IMR-90 (cell line): ENCODE data around the gene UNK. TPM values are rescaled to one million over a fixed set of nuclear protein-coding genes. Genes with fewer than 3 reads are reported as not detected.

Source experiments
- ATAC-seq: fragments of 200-7000 bp; cut with Tn5 transposase; 2 replicates; pipeline ENCODE4 v1.9.1; 2020; ENCODE audit warnings: low read depth, mild to moderate bottlenecking, moderate library complexity
- BruUV-seq: library from RNA; stranded (reverse); fragments of 400-500 nt; replicated peaks from 2 replicates; lab custom pipeline; 2021; lab: Mats Ljungman, UMichigan
- CTCF ChIA-PET: fragments of 300-600 bp; formaldehyde crosslinking; extraction: SDS; loops from one replicate; lab custom pipeline; 2021; ENCODE audit warnings: antibody characterized with exemption; lab: Yijun Ruan, JAX
- POLR2A ChIA-PET: fragments of 300-600 bp; sonication (Branson Sonifier 250); formaldehyde crosslinking; loops from one replicate; lab custom pipeline; 2022; ENCODE audit warnings: antibody characterized with exemption; ENCODE audit not compliant: unreplicated experiment; lab: Charles Lee
- DNase-seq: peaks from one replicate; pipeline ENCODE4 v3.0.0; 2013
- H2AFZ ChIP-seq: replicated peaks from 2 replicates; pipeline ENCODE3; 2013; ENCODE audit warnings: low read length, mild to moderate bottlenecking; ENCODE audit not compliant: poor library complexity
- H2AK5ac ChIP-seq: 2 replicates; pipeline ENCODE4 v1.6.1; 2013; ENCODE audit warnings: low read depth, low read length, inconsistent platforms
- H2AK9ac ChIP-seq: replicated peaks from 2 replicates; pipeline ENCODE3; 2013; ENCODE audit warnings: mild to moderate bottlenecking, low read depth, low read length, moderate library complexity; ENCODE audit not compliant: poor library complexity
- H2BK120ac ChIP-seq: 2 replicates; pipeline ENCODE4 v1.6.1; 2013; ENCODE audit warnings: low read depth, low read length, inconsistent platforms
- H2BK15ac ChIP-seq: 3 replicates; pipeline ENCODE4 v1.6.1; 2013; ENCODE audit warnings: low read depth, low read length, inconsistent platforms
- H2BK20ac ChIP-seq: 2 replicates; pipeline ENCODE4 v1.6.1; 2013; ENCODE audit warnings: low read depth, mild to moderate bottlenecking, inconsistent platforms, low read length, moderate library complexity
- H2BK5ac ChIP-seq: 2 replicates; pipeline ENCODE4 v1.6.1; 2013; ENCODE audit warnings: mild to moderate bottlenecking, low read depth, low read length, inconsistent platforms; ENCODE audit not compliant: poor library complexity, severe bottlenecking
- H3K14ac ChIP-seq: replicated peaks from 2 replicates; pipeline ENCODE4 v1.6.1; 2013; ENCODE audit warnings: low read depth, low read length, inconsistent platforms
- H3K18ac ChIP-seq: 2 replicates; pipeline ENCODE4 v1.6.1; 2013; ENCODE audit warnings: low read depth, low read length, control low read depth
- H3K23ac ChIP-seq: 2 replicates; pipeline ENCODE4 v1.6.1; 2013; ENCODE audit warnings: low read depth, low read length, inconsistent platforms
- H3K27ac ChIP-seq: 2 replicates; pipeline ENCODE4 v1.5.1; 2013; ENCODE audit warnings: mild to moderate bottlenecking, control low read depth, low read length; ENCODE audit not compliant: insufficient read depth
- H3K27me3 ChIP-seq: 2 replicates; pipeline ENCODE4 v1.6.1; 2013; ENCODE audit warnings: low read length; ENCODE audit not compliant: control insufficient read depth, insufficient read depth
- H3K36me3 ChIP-seq: 2 replicates; pipeline ENCODE4 v1.6.1; 2013; ENCODE audit warnings: low read length, mixed read lengths; ENCODE audit not compliant: control insufficient read depth, insufficient read depth
- H3K4ac ChIP-seq: 2 replicates; pipeline ENCODE4 v1.6.1; 2013; ENCODE audit warnings: low read depth, low read length, inconsistent platforms
- H3K4me1 ChIP-seq: 2 replicates; pipeline ENCODE4 v1.6.1; 2013; ENCODE audit warnings: low read length, mixed read lengths; ENCODE audit not compliant: control insufficient read depth, insufficient read depth
- H3K4me2 ChIP-seq: 2 replicates; pipeline ENCODE4 v1.6.1; 2013; ENCODE audit warnings: low read depth, mild to moderate bottlenecking, control low read depth, low read length, moderate library complexity
- H3K4me3 ChIP-seq: 2 replicates; pipeline ENCODE4 v1.5.1; 2013; ENCODE audit warnings: low read depth, mild to moderate bottlenecking, control low read depth, low read length, moderate library complexity; ENCODE audit not compliant: insufficient read depth
- H3K56ac ChIP-seq: 2 replicates; pipeline ENCODE4 v1.6.1; 2013; ENCODE audit warnings: low read length, inconsistent platforms; ENCODE audit not compliant: insufficient read depth; ENCODE audit errors: extremely low read depth
- H3K79me1 ChIP-seq, 2 experiments: 2 replicates each; pipeline ENCODE4 v1.6.1; 2013; ENCODE audit warnings: low read length in 2 of 2, inconsistent platforms in 1 of 2, low read depth in 1 of 2
- H3K9ac ChIP-seq: 2 replicates; pipeline ENCODE4 v1.6.1; 2013; ENCODE audit warnings: low read depth, low read length, control low read depth
- H3K9me1 ChIP-seq: 2 replicates; pipeline ENCODE4 v1.6.1; 2013; ENCODE audit warnings: low read length, inconsistent platforms; ENCODE audit not compliant: insufficient read depth
- H3K9me3 ChIP-seq: 2 replicates; pipeline ENCODE4 v1.6.1; 2013; ENCODE audit warnings: low read length; ENCODE audit not compliant: control insufficient read depth, insufficient read depth
- H4K20me1 ChIP-seq: 2 replicates; pipeline ENCODE4 v1.6.1; 2013; ENCODE audit warnings: low read length, inconsistent platforms; ENCODE audit not compliant: insufficient read depth
- H4K5ac ChIP-seq: 2 replicates; pipeline ENCODE4 v1.6.1; 2013; ENCODE audit warnings: mild to moderate bottlenecking, low read depth, low read length, control low read depth
- H4K8ac ChIP-seq, 2 experiments: 2 replicates each; pipeline ENCODE4 v1.6.1; 2013; ENCODE audit warnings: low read depth in 2 of 2, low read length in 2 of 2, control low read depth in 1 of 2, inconsistent platforms in 1 of 2
- H4K91ac ChIP-seq: 2 replicates; pipeline ENCODE4 v1.6.1; 2013; ENCODE audit warnings: low read depth, low read length, inconsistent platforms; ENCODE audit not compliant: insufficient read depth
- BHLHE40 ChIP-seq: fragments of 150-350 bp; IDR thresholded peaks from 2 replicates; pipeline ENCODE4 v1.6.1; 2016; ENCODE audit warnings: mild to moderate bottlenecking, low read depth, low read length
- CEBPB ChIP-seq: IDR thresholded peaks from 2 replicates; pipeline ENCODE4 v1.6.1; 2012; ENCODE audit warnings: low read depth, low read length, improper control_type of control experiment
- FOS ChIP-seq: fragments of 150-350 bp; IDR thresholded peaks from 2 replicates; pipeline ENCODE4 v1.6.1; 2016; ENCODE audit warnings: low read depth, low read length
- MAFK ChIP-seq: IDR thresholded peaks from 2 replicates; pipeline ENCODE4 v1.6.1; 2012; ENCODE audit warnings: low read depth, low read length, improper control_type of control experiment
- MAZ ChIP-seq: IDR thresholded peaks from 2 replicates; pipeline ENCODE4 v1.6.1; 2012; ENCODE audit warnings: low read depth, mild to moderate bottlenecking, low read length, improper control_type of control experiment, moderate library complexity, borderline replicate concordance
- MXI1 ChIP-seq: IDR thresholded peaks from 2 replicates; pipeline ENCODE4 v1.6.1; 2012; ENCODE audit warnings: low read depth, mild to moderate bottlenecking, low read length, moderate library complexity, borderline replicate concordance
- POLR2A ChIP-seq: IDR thresholded peaks from 2 replicates; pipeline ENCODE4 v1.6.1; 2012; ENCODE audit warnings: mild to moderate bottlenecking, low read depth, low read length
- RAD21 ChIP-seq: IDR thresholded peaks from 2 replicates; pipeline ENCODE4 v1.6.1; 2012; ENCODE audit warnings: low read length, improper control_type of control experiment
- RCOR1 ChIP-seq: IDR thresholded peaks from 2 replicates; pipeline ENCODE4 v1.6.1; 2012; ENCODE audit warnings: mild to moderate bottlenecking, low read length, improper control_type of control experiment; ENCODE audit not compliant: insufficient replicate concordance
- RFX5 ChIP-seq: IDR thresholded peaks from 2 replicates; pipeline ENCODE4 v1.8.0; 2012; ENCODE audit warnings: low read depth, mild to moderate bottlenecking, low read length, moderate library complexity
- SMC3 ChIP-seq: fragments of 150-350 bp; IDR thresholded peaks from 2 replicates; pipeline ENCODE4 v1.6.1; 2016; ENCODE audit warnings: low read depth, mild to moderate bottlenecking, antibody characterized with exemption, low read length, moderate library complexity
- WGBS, 2 experiments: methylation state at CpG; one replicate each; pipeline versions ENCODE4 v1.1.5 to v1.1.7; 2013; ENCODE audit warnings: missing lambda C conversion rate in 2 of 2; ENCODE audit not compliant: insufficient read length in 1 of 2; ENCODE audit errors: extremely low coverage in 2 of 2; 5-methylcytosine and 5-hydroxymethylcytosine counted together
- dilution Hi-C: fragments of 300-500 bp; cut with HindIII; formaldehyde crosslinking; loops from one replicate; pipeline ENCODE4 v1.14.3; 2018; ENCODE audit warnings: low sequenced_read_pairs; ENCODE audit not compliant: unreplicated experiment
- in situ Hi-C: fragments of 300-500 bp; cut with MboI; formaldehyde crosslinking; loops from 3 replicates; pipeline ENCODE4 v1.14.3; 2019; ENCODE audit warnings: low sequenced_read_pairs, inconsistent platforms, mixed read lengths
- intact Hi-C: fragments of 100-400 bp; cut with micrococcal nuclease; formaldehyde crosslinking; loops from 2 replicates; pipeline ENCODE4 v1.10.0; 2022
- polyA plus RNA-seq, 3 experiments: library from polyadenylated mRNA; depleted of rRNA; stranded (reverse); fragments of >200 nt; gene quantifications; 2 replicates each; pipeline ENCODE4 v1.2.3, GENCODE V29; 2012; ENCODE audit warnings: low replicate concordance in 1 of 3
- total RNA-seq: library from RNA; depleted of rRNA; stranded (reverse); fragments of >200 nt; gene quantifications from 2 replicates; pipeline ENCODE4 v1.2.3, GENCODE V29; 2012
- TF ChIP-seq, protein P1 (sequence below): fragments of 150-350 bp; IDR thresholded peaks from 2 replicates; pipeline ENCODE4 v1.6.1; 2017; ENCODE audit warnings: mild to moderate bottlenecking, antibody characterized with exemption, low read length, low read depth
- TF ChIP-seq, protein P2 (sequence below): conservative IDR thresholded peaks from 2 replicates; pipeline ENCODE4 v1.5.1; 2012; ENCODE audit warnings: mild to moderate bottlenecking, low read depth, low read length, improper control_type of control experiment
- TF ChIP-seq, protein P3 (sequence below): fragments of 150-350 bp; IDR thresholded peaks from 2 replicates; pipeline ENCODE4 v1.6.1; 2016; ENCODE audit warnings: low read depth, mild to moderate bottlenecking, low read length, moderate library complexity, borderline replicate concordance

UNK gene
- total and polyA plus RNA-seq, 2 of the 4 experiments (the other 2 are of a cell fraction) = 15.4 to 17.3 TPM

DNA sequence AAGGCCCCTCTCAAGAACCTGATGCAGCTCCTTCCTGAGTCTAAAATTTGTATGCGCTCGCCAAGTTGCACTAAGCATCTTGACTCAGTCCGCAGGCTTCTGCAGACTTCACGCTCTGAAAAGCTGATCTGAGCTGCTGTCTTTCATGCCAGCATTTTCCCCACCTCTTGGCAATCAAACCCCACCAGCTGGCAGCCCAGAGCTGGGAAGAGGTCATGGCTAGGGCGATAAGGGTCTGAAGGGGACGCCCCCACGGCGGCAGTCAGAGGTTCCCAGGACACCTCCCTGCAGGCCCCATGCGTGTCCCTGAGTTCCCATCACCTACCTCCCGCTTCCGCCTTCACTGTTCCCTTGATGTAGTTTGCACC, 64.7 kb downstream of the UNK start:
- no peaks in the 10 kb centered on the region for H3K27me3 ChIP-seq
- no peak overlapping the region for H4K8ac ChIP-seq
- H2BK20ac ChIP-seq = no peak overlapping the region
- no peak overlapping the region for H2BK120ac ChIP-seq
- no peak overlapping the region for H3K56ac ChIP-seq
- POLR2A ChIA-PET = no interaction called here
- H3K4me1 ChIP-seq = peaks cover 13% of the 10 kb centered on the region
- CTCF ChIA-PET = interaction anchor here (0.6 kb wide), 1 partner anchor 93 kb away, joined by 4 read pairs; no protein-coding TSS in a partner anchor
- peaks cover 7% of the 10 kb centered on the region for H3K9me1 ChIP-seq
- H2BK5ac ChIP-seq = no peak overlapping the region
- H2AK9ac ChIP-seq = no peak overlapping the region
- peaks cover 10% of the 10 kb centered on the region for H4K20me1 ChIP-seq
- TF ChIP-seq POLR2A (no peak), MXI1 (no peak), FOS (no peak), RFX5 (no peak), MAFK (no peak), RAD21 (no peak), MAZ (no peak), BHLHE40 (no peak), CEBPB (no peak), RCOR1 (no peak), SMC3 (no peak)
- TF ChIP-seq, protein P1, sequence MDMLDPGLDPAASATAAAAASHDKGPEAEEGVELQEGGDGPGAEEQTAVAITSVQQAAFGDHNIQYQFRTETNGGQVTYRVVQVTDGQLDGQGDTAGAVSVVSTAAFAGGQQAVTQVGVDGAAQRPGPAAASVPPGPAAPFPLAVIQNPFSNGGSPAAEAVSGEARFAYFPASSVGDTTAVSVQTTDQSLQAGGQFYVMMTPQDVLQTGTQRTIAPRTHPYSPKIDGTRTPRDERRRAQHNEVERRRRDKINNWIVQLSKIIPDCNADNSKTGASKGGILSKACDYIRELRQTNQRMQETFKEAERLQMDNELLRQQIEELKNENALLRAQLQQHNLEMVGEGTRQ = no peak
- TF ChIP-seq, protein P2, sequence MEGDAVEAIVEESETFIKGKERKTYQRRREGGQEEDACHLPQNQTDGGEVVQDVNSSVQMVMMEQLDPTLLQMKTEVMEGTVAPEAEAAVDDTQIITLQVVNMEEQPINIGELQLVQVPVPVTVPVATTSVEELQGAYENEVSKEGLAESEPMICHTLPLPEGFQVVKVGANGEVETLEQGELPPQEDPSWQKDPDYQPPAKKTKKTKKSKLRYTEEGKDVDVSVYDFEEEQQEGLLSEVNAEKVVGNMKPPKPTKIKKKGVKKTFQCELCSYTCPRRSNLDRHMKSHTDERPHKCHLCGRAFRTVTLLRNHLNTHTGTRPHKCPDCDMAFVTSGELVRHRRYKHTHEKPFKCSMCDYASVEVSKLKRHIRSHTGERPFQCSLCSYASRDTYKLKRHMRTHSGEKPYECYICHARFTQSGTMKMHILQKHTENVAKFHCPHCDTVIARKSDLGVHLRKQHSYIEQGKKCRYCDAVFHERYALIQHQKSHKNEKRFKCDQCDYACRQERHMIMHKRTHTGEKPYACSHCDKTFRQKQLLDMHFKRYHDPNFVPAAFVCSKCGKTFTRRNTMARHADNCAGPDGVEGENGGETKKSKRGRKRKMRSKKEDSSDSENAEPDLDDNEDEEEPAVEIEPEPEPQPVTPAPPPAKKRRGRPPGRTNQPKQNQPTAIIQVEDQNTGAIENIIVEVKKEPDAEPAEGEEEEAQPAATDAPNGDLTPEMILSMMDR = no peak
- TF ChIP-seq, protein P3, sequence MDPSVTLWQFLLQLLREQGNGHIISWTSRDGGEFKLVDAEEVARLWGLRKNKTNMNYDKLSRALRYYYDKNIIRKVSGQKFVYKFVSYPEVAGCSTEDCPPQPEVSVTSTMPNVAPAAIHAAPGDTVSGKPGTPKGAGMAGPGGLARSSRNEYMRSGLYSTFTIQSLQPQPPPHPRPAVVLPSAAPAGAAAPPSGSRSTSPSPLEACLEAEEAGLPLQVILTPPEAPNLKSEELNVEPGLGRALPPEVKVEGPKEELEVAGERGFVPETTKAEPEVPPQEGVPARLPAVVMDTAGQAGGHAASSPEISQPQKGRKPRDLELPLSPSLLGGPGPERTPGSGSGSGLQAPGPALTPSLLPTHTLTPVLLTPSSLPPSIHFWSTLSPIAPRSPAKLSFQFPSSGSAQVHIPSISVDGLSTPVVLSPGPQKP = no peak
- no peak overlapping the region for H3K4me3 ChIP-seq
- no peak overlapping the region for H2BK15ac ChIP-seq
- no peak overlapping the region for H3K4me2 ChIP-seq
- peaks cover 6 to 22% of the 10 kb centered on the region in 2 experiments; a peak in 3 of 4 replicates for H3K79me1 ChIP-seq
- intact Hi-C loops = no loop called here
- H3K23ac ChIP-seq = no peak overlapping the region
- H3K4ac ChIP-seq = no peak overlapping the region
- no peak overlapping the region for H3K14ac ChIP-seq
- BruUV-seq = no TSS peak
- DNase-seq (no peak), ATAC-seq (no peak)
- no peak overlapping the region for H4K91ac ChIP-seq
- H2AK5ac ChIP-seq = no peak overlapping the region
- peaks cover 52% of the 10 kb centered on the region for H3K36me3 ChIP-seq
- H3K27ac ChIP-seq = no peak overlapping the region
- no CpG with 5 or more reads among the region's 11 CpGs for WGBS, 2 experiments
- dilution Hi-C loops = no loop called here
- H3K9ac ChIP-seq = no peak overlapping the region
- H3K9me3 ChIP-seq = no peaks in the 10 kb centered on the region
- H2AFZ ChIP-seq = no peak overlapping the region
- H3K18ac ChIP-seq = no peak overlapping the region
- in situ Hi-C loops = no loop called here
- no peak overlapping the region for H4K5ac ChIP-seq
